AG09309 (cell line): ENCODE data around the gene WDR27.
"Not testable (repeated sequence)": the region's sequence is repeated elsewhere in the genome, so short reads cannot be mapped to it uniquely, and the experiment has no call there.

Source experiments
- DNase-seq: peaks from one replicate; pipeline ENCODE4 v3.0.0-alpha.2; 2010; ENCODE audit warnings: low read depth
- H3K4me3 ChIP-seq: 2 replicates; pipeline ENCODE4 v1.5.1; 2011; ENCODE audit warnings: mild to moderate bottlenecking, low read depth, low read length, moderate library complexity; ENCODE audit not compliant: control insufficient read depth
- TF ChIP-seq, protein P1 (sequence below): IDR thresholded peaks from 2 replicates; pipeline ENCODE4 v1.5.1; 2011; ENCODE audit warnings: mild to moderate bottlenecking, low read depth, low read length, inconsistent platforms; ENCODE audit not compliant: insufficient read depth, control insufficient read depth; ENCODE audit errors: missing control alignments

The WDR27 gene

DNA sequence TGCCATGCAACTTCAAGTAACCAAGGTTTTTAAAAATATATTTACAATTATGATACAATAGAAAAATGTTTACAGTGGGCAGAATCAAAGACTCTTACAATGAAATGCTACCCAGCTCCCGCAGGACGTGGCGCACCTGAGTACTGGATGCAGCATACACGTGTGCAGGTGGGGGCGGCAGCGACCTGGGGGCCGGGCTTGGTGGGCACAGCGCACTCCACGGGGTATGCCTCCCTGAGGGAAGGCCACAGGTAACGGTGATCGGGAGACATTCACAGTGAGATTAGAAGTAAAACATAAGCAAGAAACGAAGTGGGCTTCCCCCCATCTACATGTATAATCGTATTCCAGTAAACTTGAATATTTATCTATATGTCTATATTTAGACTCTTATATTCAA is 54.2 kb downstream of the WDR27 start:
- no peak overlapping the region for H3K4me3 ChIP-seq
- DNase-seq, result no peak
- TF ChIP-seq, protein P1, sequence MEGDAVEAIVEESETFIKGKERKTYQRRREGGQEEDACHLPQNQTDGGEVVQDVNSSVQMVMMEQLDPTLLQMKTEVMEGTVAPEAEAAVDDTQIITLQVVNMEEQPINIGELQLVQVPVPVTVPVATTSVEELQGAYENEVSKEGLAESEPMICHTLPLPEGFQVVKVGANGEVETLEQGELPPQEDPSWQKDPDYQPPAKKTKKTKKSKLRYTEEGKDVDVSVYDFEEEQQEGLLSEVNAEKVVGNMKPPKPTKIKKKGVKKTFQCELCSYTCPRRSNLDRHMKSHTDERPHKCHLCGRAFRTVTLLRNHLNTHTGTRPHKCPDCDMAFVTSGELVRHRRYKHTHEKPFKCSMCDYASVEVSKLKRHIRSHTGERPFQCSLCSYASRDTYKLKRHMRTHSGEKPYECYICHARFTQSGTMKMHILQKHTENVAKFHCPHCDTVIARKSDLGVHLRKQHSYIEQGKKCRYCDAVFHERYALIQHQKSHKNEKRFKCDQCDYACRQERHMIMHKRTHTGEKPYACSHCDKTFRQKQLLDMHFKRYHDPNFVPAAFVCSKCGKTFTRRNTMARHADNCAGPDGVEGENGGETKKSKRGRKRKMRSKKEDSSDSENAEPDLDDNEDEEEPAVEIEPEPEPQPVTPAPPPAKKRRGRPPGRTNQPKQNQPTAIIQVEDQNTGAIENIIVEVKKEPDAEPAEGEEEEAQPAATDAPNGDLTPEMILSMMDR, result no peak

DNA sequence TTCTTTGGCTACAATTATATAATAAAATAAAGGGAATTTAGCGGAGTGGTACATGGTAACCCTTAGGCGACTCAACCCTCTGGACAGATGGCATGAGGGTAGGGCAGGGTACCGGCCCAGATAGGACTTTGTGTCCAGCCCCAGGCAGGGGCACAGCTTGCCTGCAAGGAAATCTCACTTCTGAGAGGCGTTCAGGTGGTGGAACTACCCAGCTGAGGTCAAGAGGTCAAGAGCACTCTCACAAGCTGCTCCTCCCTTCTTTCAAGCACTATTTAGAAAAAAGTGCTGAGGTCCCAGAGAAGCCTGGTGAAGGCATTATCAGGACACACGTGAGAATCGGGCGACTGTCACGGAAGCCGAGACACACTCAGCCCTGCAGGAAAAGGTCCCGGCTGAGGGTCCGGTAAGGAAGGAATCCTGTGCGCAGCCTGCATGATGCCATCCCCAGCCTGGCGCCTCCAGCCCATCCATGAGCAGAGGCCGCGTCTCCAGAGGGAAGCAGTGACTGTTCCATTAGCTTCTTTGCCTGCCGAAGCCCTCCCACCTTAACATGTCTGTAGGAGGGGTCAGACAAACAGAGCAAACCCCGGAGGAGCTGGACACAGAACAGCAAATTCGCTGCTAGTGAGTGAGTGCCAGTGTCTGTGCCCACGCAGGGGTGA is 54.8 kb downstream of the WDR27 start:
- TF ChIP-seq, protein P1, result no peak
- no peak for DNase-seq
- H3K4me3 ChIP-seq, result no peak overlapping the region

DNA sequence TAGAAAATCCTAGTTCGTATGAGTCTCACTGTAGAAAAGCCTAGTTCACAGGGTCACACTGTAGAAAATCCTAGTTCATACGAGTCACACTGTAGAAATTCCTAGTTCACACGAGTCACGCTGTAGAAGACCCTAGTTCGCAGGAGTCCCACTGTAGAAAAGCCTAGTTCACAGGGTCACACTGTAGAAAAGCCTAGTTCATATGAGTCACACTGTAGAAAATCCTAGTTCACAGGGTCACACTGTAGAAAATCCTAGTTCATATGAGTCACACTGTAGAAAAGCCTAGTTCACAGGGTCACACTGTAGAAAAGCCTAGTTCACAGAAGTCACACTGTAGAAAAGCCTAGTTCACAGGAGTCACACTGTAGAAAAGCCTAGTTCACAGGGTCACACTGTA is 56.4 kb downstream of the WDR27 start:
- not testable (repeated sequence) for DNase-seq, H3K4me3 ChIP-seq

DNA sequence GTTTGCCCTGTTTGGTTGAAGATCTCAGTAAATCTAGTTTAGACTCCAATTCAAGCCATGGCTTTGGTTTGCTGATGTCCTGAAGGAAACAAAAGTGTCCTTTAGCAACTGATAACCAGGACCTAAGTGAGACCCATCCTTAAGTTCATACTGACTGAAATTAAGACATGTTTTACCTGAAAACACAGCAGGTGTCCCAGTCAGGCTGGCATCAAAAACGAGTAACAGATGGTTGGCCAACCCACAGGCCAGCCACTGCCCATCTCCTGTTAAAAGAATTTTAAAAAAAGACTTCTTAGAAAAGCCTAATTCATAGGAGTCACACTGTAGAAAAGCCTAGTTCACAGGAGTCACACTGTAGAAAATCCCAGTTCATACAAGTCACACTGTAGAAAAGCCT is 58.3 kb downstream of the WDR27 start:
- no peak for DNase-seq
- no peak overlapping the region for H3K4me3 ChIP-seq
- TF ChIP-seq, protein P1, result no peak

DNA sequence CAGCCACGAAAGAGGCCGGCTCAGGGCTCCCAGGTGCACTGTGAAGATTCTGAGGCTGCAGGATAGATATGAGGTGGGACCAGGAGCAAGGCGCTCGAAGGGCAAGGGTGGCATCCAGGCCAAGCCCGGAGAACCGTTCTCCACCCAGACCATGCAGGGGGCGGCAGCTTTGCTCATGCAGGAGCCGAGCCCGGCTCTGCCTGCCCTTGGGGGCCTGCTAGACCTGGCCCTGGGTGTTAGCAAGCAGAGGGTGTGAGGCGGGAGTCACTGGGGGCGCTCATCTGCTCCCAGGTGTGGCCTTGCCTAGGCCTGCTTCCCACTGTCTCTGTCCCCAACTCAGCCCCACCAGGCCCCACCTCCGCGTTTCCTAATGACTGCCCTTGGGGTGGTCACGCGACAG is 59.4 kb downstream of the WDR27 start:
- TF ChIP-seq, protein P1, result no peak
- H3K4me3 ChIP-seq, result no peak overlapping the region
- no peak for DNase-seq

DNA sequence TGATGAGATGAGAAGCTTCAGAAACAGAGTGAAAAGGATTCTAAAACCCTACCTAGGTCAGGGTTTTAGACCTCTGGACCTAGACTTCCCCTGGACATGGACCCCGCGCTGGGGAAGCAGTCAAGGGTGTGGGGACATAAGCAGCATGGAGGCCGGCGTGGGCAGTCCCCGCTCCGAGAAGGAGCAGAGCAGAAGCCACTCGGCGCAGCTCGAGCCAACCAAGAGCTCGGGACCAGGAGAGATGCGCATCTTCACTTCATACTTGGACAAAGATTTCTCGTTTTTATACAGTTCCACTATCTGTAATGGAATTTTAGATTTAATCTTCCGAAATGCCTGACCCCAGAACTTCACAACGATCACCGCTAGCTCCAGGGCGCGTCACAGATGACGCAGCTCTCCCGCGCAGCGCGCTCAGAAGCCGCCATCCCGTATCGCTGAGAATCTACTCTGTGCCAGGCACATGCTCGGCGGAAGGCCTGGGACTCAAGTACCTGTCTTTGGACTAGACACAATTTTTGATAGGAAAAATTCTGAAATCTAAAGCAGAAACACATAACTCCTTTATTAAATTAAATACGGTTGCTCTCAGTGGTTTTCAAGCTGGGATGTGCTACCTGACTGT is 60.3 kb downstream of the WDR27 start:
- TF ChIP-seq, protein P1, result no peak
- no peak overlapping the region for H3K4me3 ChIP-seq
- DNase-seq, result no peak

DNA sequence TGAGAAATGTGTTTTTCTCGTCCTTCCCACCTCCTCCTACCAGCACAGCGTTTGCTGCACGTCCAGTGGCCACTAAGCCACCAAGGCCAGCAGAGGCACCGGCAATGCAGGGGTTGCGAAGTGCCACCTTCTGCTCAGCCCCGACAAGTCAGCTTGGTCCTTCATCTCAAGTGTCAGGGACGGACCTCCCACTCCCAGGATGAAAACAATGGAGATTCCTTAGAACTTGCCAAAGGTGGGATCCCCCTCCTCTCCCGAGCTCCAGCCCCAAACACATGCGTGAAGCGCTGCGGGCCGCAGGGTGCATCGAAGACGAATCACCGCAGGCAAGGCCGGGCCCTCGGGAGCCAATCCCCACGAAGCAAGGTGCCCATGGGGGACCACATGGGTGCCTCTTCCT is 60.8 kb downstream of the WDR27 start:
- TF ChIP-seq, protein P1, result no peak
- H3K4me3 ChIP-seq, result no peak overlapping the region
- no peak for DNase-seq
